AML-193 (cell line): ENCODE results near the gene METRNL.
A peak's percentile ranks its signal among the peaks of the same experiment; 100 is the strongest.
"Not testable (repeated sequence)": the region's sequence is repeated elsewhere in the genome, so short reads cannot be mapped to it uniquely, and the experiment has no call there.

Experiments
- DNase-seq, 2 experiments: peaks; one replicate each; lab custom pipeline; 2025; lab: John Stamatoyannopoulos, UW

Gene METRNL

DNA sequence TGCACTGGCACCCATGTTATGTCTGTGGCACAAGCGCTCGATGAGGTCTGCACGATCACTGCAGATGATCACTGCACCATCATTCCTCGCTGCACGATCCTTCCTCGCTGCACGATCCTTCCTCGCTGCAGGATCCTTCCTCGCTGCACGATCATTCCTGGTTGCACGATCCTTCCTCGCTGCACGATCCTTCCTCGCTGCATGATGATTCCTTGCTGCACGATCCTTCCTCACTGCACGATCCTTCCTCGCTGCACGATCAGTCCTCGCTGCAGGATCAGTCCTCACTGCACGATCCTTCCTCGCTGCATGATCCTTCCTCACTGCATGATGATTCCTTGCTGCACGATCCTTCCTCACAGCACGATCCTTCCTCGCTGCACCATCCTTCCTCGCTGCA, 29.3 kb downstream of the METRNL start:
- DNase-seq, result no peak

DNA sequence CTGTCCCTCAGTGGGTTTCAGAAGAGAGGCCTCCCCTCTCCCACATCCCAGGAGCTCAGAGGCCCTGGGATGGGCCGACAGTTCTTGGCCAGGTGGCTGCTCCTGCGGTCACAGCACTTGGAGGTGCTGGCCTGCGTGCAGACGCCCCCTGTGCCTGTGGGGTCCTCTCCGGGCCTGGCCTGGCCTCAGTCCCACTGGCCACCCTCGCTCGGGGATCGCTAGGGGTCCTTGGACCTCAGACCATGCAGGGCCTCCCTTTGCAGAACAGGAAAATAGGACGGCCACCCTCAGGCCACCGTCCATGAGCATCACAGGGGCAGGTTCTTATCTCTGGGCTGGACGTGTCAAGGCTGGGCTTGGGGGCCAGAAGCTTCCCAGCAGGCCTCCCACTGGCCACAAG, 30.0 kb downstream of the METRNL start:
- DNase-seq, result no peak

DNA sequence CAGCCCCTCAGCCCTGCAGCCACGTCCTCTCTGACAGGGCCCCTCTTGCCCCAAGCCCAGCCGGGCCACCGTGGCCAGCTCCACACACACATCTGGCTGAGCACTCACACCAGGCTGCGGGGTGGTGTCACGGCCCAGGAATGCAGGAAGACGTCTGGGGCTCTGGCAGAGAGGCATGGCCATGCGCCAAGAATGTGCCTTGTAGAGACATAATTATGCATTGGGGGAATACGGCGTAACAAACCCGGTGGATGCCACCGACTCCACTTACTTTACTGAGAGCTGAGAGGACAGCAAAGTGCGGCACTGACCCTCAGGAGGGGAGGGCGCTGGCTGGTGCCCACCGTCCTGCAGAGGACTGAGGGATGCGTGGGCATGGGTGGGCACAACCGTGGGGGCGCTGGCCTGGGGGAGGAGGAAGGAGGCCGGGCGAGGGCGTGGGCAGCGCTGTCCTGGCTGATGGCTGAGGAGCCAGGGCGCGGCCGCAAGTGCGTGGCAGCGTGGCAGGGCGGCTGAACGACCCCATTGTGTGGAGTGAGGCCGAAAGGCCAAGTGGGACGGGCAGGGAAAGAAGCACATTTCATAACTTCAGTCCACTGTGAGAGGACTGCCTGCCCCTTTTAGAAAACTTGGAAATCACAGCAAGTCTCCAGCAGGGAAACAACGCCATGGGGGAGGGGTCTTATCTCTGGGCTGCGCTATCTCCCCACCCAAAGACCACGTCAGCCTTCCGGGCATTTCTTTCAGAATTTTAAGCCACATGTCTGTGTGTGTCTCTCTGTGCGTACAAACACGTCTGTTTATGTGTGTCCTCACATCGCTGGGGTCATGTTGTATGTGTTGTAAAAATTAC, 30.6 kb downstream of the METRNL start:
- DNase-seq, result no peak

DNA sequence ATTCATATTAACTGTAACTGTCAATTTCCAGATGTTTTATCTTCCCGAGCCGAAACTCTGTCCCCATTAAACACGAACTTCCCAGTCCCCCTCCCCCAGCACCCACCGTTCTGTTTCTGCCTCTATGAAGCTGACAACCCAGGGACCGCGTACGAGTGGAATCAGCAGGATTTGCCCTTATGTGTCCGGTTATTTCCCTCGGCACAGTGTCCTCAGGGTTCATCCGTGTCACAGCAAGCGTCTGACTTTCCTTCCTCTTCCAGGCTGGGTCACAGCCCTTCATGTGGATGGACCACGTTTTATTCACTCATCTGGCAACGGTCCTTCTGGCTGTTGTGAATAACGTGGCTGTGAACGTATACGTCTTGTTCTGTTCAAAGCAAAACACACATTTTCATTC, 31.3 kb downstream of the METRNL start:
- no peak for DNase-seq

DNA sequence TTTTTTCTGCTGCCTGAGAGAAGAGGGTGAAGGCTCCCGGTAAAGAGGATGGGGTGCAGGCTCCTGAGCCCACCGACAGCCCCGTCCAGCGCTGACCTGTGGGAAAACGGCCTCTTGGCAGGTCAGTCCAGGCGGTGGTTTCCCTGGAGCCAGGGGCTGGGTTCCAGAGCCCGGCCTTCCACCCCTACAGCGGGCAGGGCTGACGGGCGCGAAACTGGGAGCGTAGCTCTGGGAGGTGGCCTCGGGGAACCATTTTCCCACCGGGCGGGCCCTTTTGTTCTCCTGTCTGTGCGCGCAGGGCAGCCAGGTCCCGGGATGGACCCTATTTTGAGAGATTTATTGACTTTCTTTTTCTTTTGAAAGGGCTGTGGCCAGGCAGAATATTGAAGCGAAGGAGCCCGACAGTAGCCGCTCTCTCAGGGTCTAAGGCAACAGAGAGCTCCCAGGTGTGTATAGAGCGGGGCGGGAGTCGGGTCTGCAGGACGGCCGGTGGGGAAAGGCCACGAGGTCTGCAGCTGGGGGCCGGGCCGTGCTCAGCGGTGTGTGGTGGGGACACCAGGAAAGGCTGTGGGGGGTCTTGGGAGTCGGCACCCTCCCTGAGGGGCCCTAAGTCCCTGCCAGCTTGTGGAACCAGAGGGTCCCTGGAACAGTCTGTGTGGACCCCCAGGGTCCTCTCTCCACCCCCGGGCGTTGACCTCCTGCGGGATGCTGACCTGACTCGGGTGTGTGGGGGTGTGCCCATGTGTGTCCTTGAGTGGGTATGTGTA, 32.3 kb downstream of the METRNL start:
- DNase-seq, result no peak

DNA sequence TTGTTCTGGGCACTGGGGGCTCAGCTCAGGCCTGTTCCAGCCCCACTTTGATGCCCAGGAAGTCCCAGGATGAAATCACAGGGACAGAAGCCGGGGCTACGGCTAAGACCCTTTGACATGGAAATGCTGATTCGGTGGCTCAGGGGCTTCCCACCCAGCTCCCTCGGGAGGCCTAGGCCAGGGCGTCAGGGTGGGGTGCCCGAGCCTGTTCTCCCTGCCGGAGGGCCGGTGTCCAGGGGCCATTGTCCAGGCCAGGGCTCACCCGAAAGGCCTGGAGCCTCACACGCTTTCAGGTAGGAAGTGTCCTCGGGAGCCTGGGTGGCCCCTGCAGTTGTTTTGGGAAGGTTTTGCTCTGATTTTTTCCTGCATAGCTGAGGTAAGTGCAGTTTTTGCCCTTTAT, 34.0 kb downstream of the METRNL start:
- no peak for DNase-seq

DNA sequence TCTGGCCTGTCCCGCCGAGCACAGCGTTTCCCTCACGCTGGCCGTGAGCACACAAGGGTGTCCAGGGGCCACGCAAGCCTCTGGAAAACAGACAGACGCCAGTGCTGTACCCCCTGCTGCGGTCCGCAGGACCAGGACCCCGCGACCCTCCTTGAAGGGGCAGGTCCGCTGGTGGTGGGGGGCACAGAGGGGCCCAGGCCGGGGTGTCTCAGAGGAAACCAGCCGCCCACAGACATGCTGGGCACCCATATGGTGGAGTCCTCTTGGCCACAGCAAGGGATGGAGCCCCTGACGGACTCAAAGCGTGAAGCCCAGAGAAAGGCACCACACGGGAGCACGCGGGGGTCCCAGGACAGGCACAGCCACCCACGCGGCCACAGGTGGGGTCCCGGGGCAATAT, 34.4 kb downstream of the METRNL start:
- DNase-seq, result no peak

DNA sequence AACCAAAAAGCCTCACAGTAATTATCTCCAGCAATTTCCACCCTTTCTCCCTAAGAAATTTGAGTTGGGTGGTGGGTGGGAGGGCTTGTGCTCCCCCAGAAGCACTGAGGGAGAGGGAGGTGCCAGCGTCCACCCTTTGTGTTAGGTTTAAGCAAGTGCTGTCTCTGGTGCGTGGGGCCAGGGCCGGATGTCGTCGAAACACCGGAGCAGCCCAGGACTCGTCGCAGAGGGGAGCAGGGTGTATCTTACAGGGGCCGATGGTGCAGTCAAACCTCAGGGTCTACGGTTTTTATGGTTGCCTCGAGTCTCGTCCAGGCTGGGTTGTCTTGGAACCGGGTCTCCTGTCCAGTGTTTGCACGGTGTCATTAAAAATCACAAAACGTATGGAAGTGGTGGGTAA, 35.3 kb downstream of the METRNL start:
- DNase-seq, result no peak

DNA sequence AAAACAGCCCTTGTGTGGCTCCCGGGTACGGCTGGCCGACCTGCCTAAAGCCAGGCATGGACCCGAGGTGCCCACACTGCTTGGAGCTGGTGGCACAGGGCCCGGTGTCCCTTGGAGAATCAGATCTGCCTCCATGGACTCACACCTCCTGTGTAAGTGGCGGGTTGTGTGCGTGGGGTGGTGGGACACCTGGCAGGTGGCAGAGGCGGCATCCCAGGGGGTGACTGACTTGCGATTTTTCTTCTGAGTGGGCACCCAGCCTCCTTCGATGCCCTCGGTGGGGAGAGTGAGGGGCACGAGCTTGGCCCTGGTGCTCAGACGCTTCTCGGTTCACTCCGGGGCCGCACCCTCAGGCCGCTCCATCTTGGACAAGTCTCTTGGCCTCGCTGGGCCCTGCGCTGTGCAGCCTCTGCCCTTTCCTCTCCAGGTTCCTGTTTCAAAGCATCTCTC, 35.8 kb downstream of the METRNL start:
- no peak for DNase-seq

DNA sequence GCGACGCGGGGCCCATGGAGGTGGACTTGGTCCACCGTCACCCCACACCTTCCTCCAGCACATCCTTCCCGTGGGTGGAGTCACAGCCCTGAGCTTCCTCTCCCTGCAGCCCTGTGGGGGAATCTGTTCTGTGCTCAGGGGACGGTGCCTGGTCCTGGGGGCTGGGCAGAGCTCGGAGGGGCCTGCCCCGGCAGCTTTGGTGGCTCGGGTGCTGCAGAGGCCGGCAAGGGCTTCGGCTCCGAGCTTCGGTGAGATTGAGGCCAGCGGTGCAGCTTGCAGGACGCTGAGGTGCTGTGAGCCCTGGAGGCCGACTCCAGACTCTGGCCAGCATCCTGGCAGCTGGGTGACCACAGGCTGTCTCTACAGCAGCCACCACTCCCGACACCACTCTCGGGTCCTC, 36.4 kb downstream of the METRNL start:
- no peak for DNase-seq

DNA sequence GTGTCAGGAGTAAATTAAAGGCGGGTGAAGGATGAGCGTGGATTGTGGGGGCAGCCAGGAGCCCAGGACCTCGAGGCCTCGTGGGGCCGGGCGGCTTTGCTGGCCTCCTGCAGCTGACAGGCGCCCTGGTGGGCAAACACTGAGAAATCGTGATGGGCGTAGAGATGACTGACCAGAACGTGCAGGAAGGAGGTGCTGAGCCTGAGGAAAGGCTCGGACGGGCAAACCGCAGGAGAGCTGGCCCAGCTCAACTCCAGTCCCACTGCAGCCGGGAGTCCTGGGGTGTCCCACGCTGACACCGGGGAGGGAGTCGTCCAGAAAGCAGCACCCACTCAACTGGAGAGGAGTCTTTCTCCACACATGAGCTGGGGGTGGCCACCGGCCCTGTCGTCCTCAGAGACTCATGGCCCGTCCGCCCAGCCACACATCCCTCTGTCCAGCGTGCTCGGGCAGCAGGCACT, 36.9 kb downstream of the METRNL start:
- no peak for DNase-seq

DNA sequence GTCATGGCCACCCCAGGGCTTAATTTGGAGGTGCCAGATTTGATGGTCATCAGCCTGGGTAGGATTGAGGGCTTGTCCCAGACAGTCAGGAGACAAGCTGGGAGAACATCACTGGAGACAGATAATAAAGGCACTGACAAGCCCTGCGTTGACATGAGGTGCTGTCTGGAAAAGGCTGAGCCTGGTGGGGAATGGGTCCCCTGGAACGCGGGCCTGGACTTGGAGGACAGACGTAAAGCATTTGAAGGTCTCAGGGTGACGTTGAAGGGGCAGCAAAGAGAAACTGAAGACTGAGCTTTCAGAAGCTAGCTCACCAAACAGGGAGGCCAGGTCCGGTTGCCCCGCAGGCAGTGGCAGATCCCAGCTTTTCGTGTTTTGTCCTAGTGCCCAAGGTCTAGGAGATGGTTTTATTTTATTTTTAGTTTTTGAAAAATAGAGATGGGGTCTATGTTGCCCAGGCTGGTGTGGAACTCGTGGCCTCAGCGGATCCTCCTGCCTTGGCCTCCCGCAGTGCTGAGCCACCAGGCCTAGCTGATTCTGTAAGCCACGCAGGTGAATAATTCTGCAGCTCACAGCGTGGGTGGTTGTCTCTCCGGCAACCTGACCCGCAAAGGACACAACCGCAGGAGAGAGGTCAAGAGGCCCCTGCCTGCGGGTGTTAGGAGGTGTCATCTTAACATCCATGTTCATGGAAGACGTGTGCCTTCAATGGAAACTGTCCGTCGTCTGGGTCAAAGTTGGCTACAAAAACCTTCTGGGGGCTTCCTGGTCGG, 37.6 kb downstream of the METRNL start:
- no peak for DNase-seq

DNA sequence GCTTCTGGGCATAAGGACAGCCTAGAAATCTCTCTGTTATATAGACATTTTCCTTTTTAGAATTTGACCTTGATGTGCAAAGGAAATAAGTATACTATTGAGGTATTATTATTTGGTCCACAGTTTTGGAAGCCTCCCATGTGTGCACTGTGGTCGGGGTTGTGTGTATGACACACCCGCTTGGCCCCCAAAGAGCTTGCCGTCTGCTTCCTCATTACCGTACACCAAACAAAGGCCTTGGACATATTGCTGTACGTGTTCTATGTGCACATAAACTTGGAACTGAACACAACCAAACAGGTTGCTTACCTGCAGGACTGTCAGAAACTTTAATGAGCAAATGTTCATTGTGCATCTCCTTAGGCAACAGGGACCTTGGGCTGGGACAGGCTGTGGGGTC, 38.2 kb downstream of the METRNL start:
- no peak for DNase-seq

DNA sequence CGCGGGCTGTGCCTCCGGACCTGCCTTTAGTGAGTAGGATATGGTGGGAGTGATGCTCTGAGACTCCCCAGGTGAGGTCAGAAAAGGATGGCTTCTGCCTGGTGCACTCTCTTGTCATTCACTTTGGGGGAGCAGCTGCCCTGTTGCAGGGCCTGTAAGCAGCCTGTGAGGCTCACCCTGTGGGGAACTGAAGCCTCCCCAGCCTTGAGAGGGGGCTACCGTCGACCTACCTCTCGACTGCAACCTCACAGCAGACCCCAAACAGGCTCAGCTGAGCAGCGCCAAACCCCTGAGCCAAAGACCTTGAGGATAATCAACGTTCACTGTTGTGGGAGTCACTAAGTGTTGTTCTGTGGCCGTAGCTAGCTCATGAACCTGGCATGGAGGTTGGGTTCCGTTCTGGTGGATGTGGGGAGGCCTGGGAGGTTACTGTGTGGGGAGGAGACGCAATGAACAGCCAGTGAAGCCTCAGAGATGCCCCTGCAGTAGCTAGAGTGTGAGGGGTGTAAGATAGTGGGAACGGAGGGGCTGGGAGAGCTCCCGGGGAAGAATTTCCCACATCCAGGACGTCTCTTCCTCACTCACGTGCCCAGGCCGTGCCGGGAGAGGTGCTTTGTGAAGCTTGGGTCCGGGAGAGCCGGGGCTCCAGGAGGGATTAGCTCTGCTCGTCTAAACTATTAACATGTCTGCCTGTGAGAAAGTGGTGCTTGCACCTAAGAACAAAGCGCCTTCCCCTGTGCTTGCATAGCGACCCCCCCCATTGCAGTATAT, 38.8 kb downstream of the METRNL start:
- no peak for DNase-seq

DNA sequence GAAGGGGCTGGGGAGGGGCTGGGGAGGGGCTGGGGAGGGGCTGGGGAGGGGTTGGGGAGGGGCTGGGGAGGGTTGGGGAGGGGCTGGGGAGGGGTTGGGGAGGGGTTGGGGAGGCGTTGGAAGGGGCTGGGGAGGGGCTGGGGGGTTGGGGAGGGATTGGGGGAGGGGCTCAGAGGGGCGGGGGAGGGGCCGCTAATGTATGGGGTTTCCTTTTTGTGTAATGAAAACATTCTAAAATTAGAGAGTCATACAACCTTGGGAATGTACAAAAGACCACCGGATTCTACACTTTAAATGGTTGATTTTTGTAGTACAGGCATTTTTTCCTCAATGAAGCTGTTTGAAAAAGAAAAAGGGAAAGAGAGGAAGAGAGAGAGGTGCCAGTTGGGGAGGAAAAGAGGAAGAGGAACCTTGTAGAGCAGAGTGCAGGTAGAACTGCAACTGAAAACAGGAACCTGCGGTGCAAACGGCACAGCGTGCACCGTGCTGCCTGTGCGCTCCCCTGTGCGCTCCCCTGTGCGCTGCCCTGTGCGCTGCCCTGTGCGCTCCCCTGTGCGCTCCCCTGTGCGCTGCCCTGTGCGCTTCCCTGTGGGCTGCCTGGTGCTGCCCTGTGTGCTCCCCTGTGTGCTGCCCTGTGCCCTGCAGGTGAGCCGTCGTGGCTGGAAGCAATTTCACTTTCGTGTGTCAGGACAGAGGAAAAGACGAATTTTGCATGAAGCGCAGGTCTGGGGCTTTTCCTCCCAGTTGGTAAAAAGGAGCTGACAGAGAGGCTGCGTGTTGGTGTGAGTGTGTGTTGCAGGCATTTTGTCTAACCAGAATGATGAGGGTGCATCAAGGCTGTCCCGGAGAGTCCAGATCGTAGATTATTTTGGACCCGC, 40.8 kb downstream of the METRNL start:
- DNase-seq, result peak; percentile 98 to 99

DNA sequence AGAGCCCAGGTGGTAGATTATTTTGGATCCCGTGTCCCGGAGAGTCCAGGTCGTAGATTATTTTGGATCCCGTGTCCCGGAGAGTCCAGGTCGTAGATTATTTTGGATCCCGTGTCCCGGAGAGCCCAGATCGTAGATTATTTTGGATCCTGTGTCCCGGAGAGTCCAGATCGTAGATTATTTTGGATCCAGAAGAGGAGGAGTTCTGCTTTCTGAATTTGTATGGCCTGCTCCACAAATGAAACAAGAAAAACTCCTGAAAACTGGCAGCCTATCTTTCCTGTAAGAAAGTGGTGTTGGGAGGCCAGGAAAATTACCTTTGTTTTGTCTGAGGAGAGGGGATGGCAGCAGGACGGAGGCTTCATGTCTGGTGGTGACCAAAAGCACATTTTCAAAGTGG, 42.1 kb downstream of the METRNL start:
- DNase-seq, result not testable (repeated sequence)

DNA sequence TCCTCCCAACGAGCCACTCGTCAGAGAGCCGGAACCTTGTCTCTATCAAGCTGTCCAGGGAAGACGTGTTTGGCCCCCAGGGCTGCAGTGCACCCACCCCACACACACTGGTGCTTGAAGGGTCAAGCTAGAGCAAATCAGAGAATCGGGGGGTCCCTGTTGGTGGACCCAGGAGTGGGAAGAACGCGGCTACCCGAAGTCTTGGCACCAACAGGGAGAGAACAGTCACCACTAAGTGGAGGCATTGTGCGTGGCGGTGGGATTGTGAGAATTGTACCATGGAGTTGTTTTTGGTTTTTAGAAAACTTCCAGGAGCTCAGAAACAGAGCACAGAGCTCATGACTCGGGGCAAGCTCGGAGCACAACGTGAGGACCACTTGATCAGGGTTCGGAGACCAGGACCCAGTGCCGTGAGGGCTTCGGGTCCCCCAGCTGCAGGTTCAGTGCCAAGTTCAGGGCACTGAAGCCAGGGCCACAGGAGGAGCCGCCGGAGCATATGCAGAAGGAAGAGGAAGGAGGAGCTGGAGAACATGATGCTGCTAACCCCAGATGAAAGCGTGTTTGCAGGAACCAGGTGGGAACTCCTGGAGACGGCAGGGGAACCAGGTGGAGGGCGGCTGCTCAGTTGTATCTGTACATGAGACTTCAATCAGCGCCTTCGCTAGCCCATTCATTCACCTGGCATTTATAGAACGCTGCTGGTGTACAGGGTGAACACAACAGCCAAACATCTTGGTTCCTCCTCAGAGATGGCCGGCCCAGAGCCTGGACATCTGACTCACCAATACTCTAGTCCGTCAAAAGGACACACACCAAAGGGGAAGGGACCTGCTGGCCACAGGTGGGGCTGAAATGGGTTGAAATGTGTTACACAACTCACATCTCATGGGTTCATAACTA, 42.8 kb downstream of the METRNL start:
- DNase-seq, result no peak

DNA sequence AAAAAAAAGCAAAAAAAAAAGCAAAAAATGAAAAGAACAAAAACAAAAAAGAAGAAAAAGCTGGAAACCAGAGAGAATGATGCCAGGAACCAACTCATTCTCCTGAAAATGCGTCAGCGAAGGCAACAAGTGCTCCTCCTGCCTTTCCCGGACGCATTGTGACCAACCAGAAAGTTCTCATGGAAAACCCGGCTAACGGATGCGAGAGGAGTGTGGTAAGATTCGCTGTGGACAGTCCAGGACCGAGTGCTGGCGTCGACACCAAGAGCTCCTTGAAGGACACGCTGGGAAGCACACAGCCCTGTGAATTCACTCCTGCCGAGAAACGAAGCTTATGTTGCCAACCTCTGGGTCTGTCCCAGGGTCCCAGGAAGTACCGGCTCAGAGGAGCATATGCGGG, 43.4 kb downstream of the METRNL start:
- no peak for DNase-seq
